Astrocyte of the spinal cord (primary cell): ENCODE measurements around the gene DYSF.

Experiments
- DNase-seq: peaks from one replicate; pipeline ENCODE4 v3.0.0; 2011; ENCODE audit warnings: low read depth, low spot score
- H3K4me3 ChIP-seq: 2 replicates; pipeline ENCODE4 v1.5.1; 2011; ENCODE audit warnings: low read depth, mild to moderate bottlenecking, low read length, moderate library complexity
- CTCF ChIP-seq: IDR thresholded peaks from 2 replicates; pipeline ENCODE4 v1.5.1; 2012; ENCODE audit warnings: low read depth, mild to moderate bottlenecking, low read length, inconsistent platforms
- in situ Hi-C: cut with HindIII; loops from 2 replicates; pipeline ENCODE4 v1.10.0; 2017; ENCODE audit warnings: low sequenced_read_pairs

Gene DYSF

GRCh38 chr2:71530641-71531332 is 77.4 kb downstream of the DYSF start:
- in situ Hi-C loops = no loop called here
- no peak overlapping the region for H3K4me3 ChIP-seq
- peak; percentile 37 for DNase-seq
- peak; percentile 67 for TF ChIP-seq CTCF

GRCh38 chr2:71531522-71532047 is 78.2 kb downstream of the DYSF start:
- no peak overlapping the region for H3K4me3 ChIP-seq
- in situ Hi-C loops = no loop called here
- peak; percentile 15 for DNase-seq
- no peak for TF ChIP-seq CTCF

GRCh38 chr2:71532327-71532726 is 79.0 kb downstream of the DYSF start:
- in situ Hi-C loops = no loop called here
- no peak overlapping the region for H3K4me3 ChIP-seq
- TF ChIP-seq CTCF = no peak
- no peak for DNase-seq

- no peak for DNase-seq
- in situ Hi-C loops = no loop called here
- H3K4me3 ChIP-seq = no peak overlapping the region
- TF ChIP-seq CTCF = no peak
Observed at GRCh38 chr2:71534201-71534600, 80.8 kb downstream of the DYSF start.

- in situ Hi-C loops = no loop called here
- no peak for TF ChIP-seq CTCF
Observed at GRCh38 chr2:71534826-71535225, 81.5 kb downstream of the DYSF start.

GRCh38 chr2:71535526-71535925 is 82.2 kb downstream of the DYSF start:
- H3K4me3 ChIP-seq = no peak overlapping the region
- DNase-seq = no peak
- in situ Hi-C loops = no loop called here
- TF ChIP-seq CTCF = no peak

More at GRCh38 chr2:71534826-71535225, 81.5 kb downstream of the DYSF start:
- H3K4me3 ChIP-seq = no peak overlapping the region
- no peak for DNase-seq
